ENCODE measurements around the gene TPX2. TPM values are rescaled to one million over a fixed set of nuclear protein-coding genes. Genes with fewer than 3 reads are reported as not detected.

TPX2 gene
- total and polyA plus RNA-seq, 7 donors = 0.63 to 8.5 (median 2.2) TPM

DNA sequence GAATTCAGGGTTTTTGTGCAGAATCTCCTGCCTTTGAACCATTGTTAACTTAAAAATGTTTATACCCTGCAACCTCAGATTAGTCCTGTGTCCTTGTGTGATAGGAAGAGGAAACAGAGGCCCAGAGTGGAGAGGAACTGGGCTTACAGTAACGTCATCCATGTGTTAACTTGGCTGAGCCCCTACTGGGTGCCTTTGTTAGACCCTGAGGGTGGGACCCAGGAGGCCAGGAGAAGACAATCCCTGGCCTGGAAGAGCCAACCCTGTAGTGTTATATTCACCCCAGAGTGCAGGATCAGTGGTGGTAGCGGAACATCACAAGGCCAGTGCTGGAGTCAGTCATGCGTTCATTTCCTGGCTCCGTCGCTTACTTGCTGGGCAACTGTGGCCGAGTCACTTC, 90.6 kb downstream of the TPX2 start:
- intact Hi-C loops (cut with DNase I) = loop anchor here (10.0 kb wide), 2 partner anchors 165 to 205 kb away; no protein-coding TSS in a partner anchor
- H3K9me3 ChIP-seq = no peaks in the 10 kb centered on the region
- ATAC-seq (no peak), DNase-seq (peak in 1 of 2 donors; percentile 19)
- H3K4me1 ChIP-seq = peaks cover 27% of the 10 kb centered on the region
- H3K36me3 ChIP-seq (ENCODE audit: insufficient read depth in 1 of 2, low read depth in 1 of 2) = peaks cover 0 to 99% of the 10 kb centered on the region in 2 donors
- H3K27me3 ChIP-seq (ENCODE audit: insufficient read depth in 3 of 3, low read length in 2 of 3) = no peaks in the 10 kb centered on the region
- 50 to 77% (median 54%) methylated on average over 6 of the region's 6 CpGs for WGBS, 3 donors
- no peak overlapping the region for H3K27ac ChIP-seq
- H3K4me3 ChIP-seq = no peak overlapping the region
- TF ChIP-seq, protein P1, sequence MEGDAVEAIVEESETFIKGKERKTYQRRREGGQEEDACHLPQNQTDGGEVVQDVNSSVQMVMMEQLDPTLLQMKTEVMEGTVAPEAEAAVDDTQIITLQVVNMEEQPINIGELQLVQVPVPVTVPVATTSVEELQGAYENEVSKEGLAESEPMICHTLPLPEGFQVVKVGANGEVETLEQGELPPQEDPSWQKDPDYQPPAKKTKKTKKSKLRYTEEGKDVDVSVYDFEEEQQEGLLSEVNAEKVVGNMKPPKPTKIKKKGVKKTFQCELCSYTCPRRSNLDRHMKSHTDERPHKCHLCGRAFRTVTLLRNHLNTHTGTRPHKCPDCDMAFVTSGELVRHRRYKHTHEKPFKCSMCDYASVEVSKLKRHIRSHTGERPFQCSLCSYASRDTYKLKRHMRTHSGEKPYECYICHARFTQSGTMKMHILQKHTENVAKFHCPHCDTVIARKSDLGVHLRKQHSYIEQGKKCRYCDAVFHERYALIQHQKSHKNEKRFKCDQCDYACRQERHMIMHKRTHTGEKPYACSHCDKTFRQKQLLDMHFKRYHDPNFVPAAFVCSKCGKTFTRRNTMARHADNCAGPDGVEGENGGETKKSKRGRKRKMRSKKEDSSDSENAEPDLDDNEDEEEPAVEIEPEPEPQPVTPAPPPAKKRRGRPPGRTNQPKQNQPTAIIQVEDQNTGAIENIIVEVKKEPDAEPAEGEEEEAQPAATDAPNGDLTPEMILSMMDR (IDR thresholded peaks at IDR 0.05) = no peak

DNA sequence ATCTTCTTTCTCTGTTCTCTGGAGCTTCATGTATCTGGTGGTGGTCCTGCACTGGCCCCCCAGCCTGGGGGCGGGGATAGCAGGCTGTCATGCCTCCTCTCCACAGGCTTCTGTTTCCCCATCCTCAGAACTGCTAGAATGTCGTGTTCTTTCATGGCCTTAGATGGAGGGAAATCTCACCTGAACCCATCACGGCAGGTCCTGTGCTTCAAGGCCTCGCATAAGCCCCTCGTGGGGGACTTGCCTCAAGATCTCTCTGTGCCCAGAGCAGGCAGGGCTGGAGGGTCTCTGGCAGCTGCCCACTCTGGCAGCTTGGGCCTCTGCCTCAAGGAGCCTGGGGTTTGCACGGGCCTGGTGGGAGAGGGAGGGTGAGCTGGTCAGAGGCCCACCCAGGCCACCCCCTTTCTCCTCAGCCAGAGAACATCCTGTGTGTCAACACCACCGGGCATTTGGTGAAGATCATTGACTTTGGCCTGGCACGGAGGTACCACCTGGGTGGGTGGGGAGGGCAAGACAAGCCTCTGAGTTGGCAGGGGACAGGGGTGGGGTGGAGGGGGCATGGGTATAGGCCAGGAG, 91.4 kb downstream of the TPX2 start:
- peak in 1 of 2 donors; percentile 39 for DNase-seq
- no peaks in the 10 kb centered on the region for H3K9me3 ChIP-seq
- peaks cover 28% of the 10 kb centered on the region for H3K4me1 ChIP-seq
- H3K27me3 ChIP-seq (ENCODE audit: insufficient read depth in 3 of 3, low read length in 2 of 3) = no peaks in the 10 kb centered on the region
- no peak for ATAC-seq
- H3K4me3 ChIP-seq = no peak overlapping the region
- intact Hi-C loops (cut with DNase I) = no loop called here
- TF ChIP-seq, protein P1 (IDR thresholded peaks at IDR 0.05) = no peak
- H3K27ac ChIP-seq = no peak overlapping the region
- WGBS, 3 donors = 69 to 81% (median 69%) methylated on average over 8 of the region's 8 CpGs
- peaks cover 0 to 99% of the 10 kb centered on the region in 2 donors for H3K36me3 ChIP-seq (ENCODE audit: insufficient read depth in 1 of 2, low read depth in 1 of 2)

DNA sequence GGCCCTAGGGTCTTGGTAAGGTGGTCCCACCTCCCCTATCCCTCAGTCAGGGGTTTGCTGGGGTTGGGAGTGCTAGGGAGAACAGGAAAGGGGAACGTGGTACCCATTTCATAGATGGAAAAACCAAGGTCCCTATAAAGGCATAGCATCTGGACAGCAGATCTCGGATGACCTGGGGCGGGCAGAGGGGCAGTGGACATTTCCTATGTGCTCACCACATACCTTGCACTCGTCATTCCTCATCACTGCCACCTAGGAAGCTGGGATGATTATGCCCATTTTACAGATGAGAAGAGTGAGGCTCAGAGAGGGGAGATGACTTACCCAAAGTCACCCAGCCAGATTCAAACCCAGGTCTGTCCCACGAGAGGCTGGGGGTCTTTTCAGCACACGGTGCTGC, 92.1 kb downstream of the TPX2 start:
- Histone ChIP-seq H3K36me3 (ENCODE audit: insufficient read depth in 1 of 2, low read depth in 1 of 2) (peaks cover 0 to 92% of the 10 kb centered on the region in 2 donors), H3K27ac (peak overlapping the region; percentile 23), H3K27me3 (ENCODE audit: insufficient read depth in 3 of 3, low read length in 2 of 3) (no peaks in the 10 kb centered on the region), H3K4me1 (peaks cover 30% of the 10 kb centered on the region), H3K4me3 (no peak overlapping the region), H3K9me3 (no peaks in the 10 kb centered on the region)
- intact Hi-C loops (cut with DNase I) = no loop called here
- DNase-seq = no peak
- TF ChIP-seq, protein P1 (IDR thresholded peaks at IDR 0.05) = no peak
- WGBS, 3 donors = 71 to 86% (median 80%) methylated on average over 6 of the region's 6 CpGs
- no peak for ATAC-seq

DNA sequence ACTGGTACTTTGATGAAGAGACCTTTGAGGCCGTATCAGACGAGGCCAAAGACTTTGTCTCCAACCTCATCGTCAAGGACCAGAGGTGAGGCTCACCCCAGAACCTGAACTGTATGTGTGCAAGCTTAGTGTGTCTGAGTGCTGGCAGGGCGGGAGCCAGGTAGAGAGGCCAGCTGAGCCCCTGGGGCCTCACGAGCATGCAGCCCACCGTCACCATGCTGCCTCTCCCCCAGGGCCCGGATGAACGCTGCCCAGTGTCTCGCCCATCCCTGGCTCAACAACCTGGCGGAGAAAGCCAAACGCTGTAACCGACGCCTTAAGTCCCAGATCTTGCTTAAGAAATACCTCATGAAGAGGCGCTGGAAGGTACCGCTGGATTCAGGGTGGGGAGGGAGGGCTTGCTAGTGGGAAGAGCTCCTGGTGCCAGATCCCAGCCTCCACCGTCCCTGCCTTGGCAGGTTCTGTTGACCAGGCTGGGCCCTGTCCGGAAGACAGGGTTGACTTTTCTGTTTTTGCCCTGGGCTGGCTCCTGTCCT, 92.7 kb downstream of the TPX2 start:
- Histone ChIP-seq H3K4me1 (peaks cover 32% of the 10 kb centered on the region), H3K36me3 (ENCODE audit: insufficient read depth in 1 of 2, low read depth in 1 of 2) (peaks cover 0 to 86% of the 10 kb centered on the region in 2 donors), H3K9me3 (no peaks in the 10 kb centered on the region), H3K27me3 (ENCODE audit: insufficient read depth in 3 of 3, low read length in 2 of 3) (no peaks in the 10 kb centered on the region), H3K4me3 (no peak overlapping the region), H3K27ac (peak overlapping the region; percentile 23)
- TF ChIP-seq, protein P1 (IDR thresholded peaks at IDR 0.05) = no peak
- intact Hi-C loops (cut with DNase I) = no loop called here
- WGBS, 3 donors = 44 to 71% (median 46%) methylated on average over 16 to 17 of the region's 17 CpGs
- no peak for ATAC-seq
- DNase-seq = peak in 1 of 2 donors; percentile 50
